HCT116 (cell line): Measurements from ENCODE around the gene CDK14. TPM values are rescaled to one million over a fixed set of nuclear protein-coding genes. Genes with fewer than 3 reads are reported as not detected.

Experiments
- ATAC-seq: fragments of 200-7000 bp; cut with Tn5 transposase; 2 replicates; pipeline ENCODE4 v1.9.1; 2020; ENCODE audit warnings: mild to moderate bottlenecking, moderate library complexity
- BruUV-seq: library from RNA; stranded (reverse); fragments of 400-500 nt; replicated peaks from 2 replicates; lab custom pipeline; 2021; lab: Mats Ljungman, UMichigan
- CTCF ChIA-PET: fragments of 300-600 bp; sonication (Branson Sonifier 250); formaldehyde crosslinking; loops from one replicate; lab custom pipeline; 2021; ENCODE audit warnings: antibody characterized with exemption; lab: Charles Lee
- POLR2A ChIA-PET: fragments of 300-600, 350-600 bp; sonication (Branson Sonifier 250); formaldehyde crosslinking; loops from one replicate; lab custom pipeline; 2021; ENCODE audit warnings: antibody characterized with exemption; lab: Charles Lee
- RAD21 ChIA-PET, 2 experiments: fragments of 300-600 bp; sonication (Branson Sonifier 250); formaldehyde crosslinking; loops; one replicate each; lab custom pipeline; 2023; ENCODE audit warnings: low total read pairs in 2 of 2; ENCODE audit not compliant: uncharacterized antibody in 2 of 2, unreplicated experiment in 2 of 2, low non-redundant PET in 1 of 2; lab: Charles Lee
- DNase-seq: peaks from one replicate; pipeline ENCODE4 v3.0.0-alpha.2; 2010; ENCODE audit warnings: low read depth, low spot score
- H2AFZ ChIP-seq: fragments of 200-600 bp; shearing (Covaris generic), sonication (generic); 2 replicates; pipeline ENCODE4 v1.6.1; 2017; ENCODE audit warnings: low read depth, mixed run types, mixed read lengths, antibody characterized with exemption, low read length; ENCODE audit not compliant: poor library complexity, severe bottlenecking
- H3K27ac ChIP-seq: 2 replicates; pipeline ENCODE4 v1.5.1; 2012; ENCODE audit warnings: low read depth, low read length
- H3K27me3 ChIP-seq: fragments of 200-600 bp; sonication (generic); 2 replicates; pipeline ENCODE4 v1.6.1; 2016; ENCODE audit warnings: mixed run types, low read length, mixed read lengths; ENCODE audit not compliant: insufficient read depth
- H3K36me3 ChIP-seq, 2 experiments: fragments of 200-500 bp in 1 of 2; fragments of 200-600 bp in 1 of 2; sonication (Bioruptor generic) in 1 of 2; sonication (generic) in 1 of 2; 2 replicates each; pipeline versions ENCODE4 v1.5.1 to v1.6.1; 2014 to 2016; ENCODE audit warnings: low read length in 2 of 2, inconsistent platforms in 1 of 2, mixed read lengths in 1 of 2, mixed run types in 1 of 2; ENCODE audit not compliant: insufficient read depth in 2 of 2, control insufficient read depth in 1 of 2
- H3K4me1 ChIP-seq, 2 experiments: fragments of 200-600 bp in 1 of 2; sonication (generic) in 1 of 2; 2 replicates each; pipeline versions ENCODE4 v1.5.1 to v1.6.1; 2012 to 2017; ENCODE audit warnings: low read length in 2 of 2, inconsistent platforms in 1 of 2, mild to moderate bottlenecking in 1 of 2, mixed read lengths in 1 of 2, mixed run types in 1 of 2, moderate library complexity in 1 of 2; ENCODE audit not compliant: insufficient read depth in 2 of 2, control insufficient read depth in 1 of 2
- H3K4me2 ChIP-seq: fragments of 200-600 bp; sonication (generic); 2 replicates; pipeline ENCODE4 v1.6.1; 2017; ENCODE audit warnings: mixed run types, low read length, mixed read lengths
- H3K4me3 ChIP-seq, 2 experiments: fragments of 200-600 bp in 1 of 2; sonication (generic) in 1 of 2; replicated peaks in 1 of 2; 2 replicates each; pipeline ENCODE4 v1.5.1; 2011 to 2016; ENCODE audit warnings: low read length in 2 of 2, control low read depth in 1 of 2, low read depth in 1 of 2, mild to moderate bottlenecking in 1 of 2, mixed read lengths in 1 of 2, mixed run types in 1 of 2
- H3K79me2 ChIP-seq: fragments of 200-600 bp; sonication (generic); 2 replicates; pipeline ENCODE4 v1.6.1; 2017; ENCODE audit warnings: mild to moderate bottlenecking, mixed run types, low read length, moderate library complexity, mixed read lengths; ENCODE audit not compliant: insufficient read depth
- H3K9ac ChIP-seq: fragments of 200-600 bp; sonication (generic); 2 replicates; pipeline ENCODE4 v1.6.1; 2016; ENCODE audit warnings: low read length, mixed read lengths
- H3K9me2 ChIP-seq: fragments of 200-600 bp; sonication (generic), shearing (Covaris generic); 2 replicates; pipeline ENCODE4 v1.6.1; 2017; ENCODE audit warnings: mixed run types, mild to moderate bottlenecking, moderate library complexity; ENCODE audit not compliant: insufficient read depth
- H3K9me3 ChIP-seq, 2 experiments: fragments of 200-500 bp in 1 of 2; fragments of 200-600 bp in 1 of 2; sonication (Bioruptor generic) in 1 of 2; sonication (generic) in 1 of 2; 2 replicates each; pipeline ENCODE4 v1.6.1; 2014 to 2017; ENCODE audit warnings: low read length in 2 of 2, mixed read lengths in 2 of 2, inconsistent platforms in 1 of 2, low read depth in 1 of 2, mild to moderate bottlenecking in 1 of 2, mixed run types in 1 of 2, moderate library complexity in 1 of 2; ENCODE audit not compliant: control insufficient read depth in 1 of 2, insufficient read depth in 1 of 2
- H4K20me1 ChIP-seq: fragments of 200-600 bp; sonication (generic), shearing (Covaris generic); 2 replicates; pipeline ENCODE4 v1.6.1; 2017; ENCODE audit warnings: mixed run types, mild to moderate bottlenecking, moderate library complexity; ENCODE audit not compliant: insufficient read depth
- CEBPB ChIP-seq: IDR thresholded peaks from 2 replicates; pipeline ENCODE4 v1.6.1; 2012; ENCODE audit warnings: low read depth
- EZH2phosphoT487 ChIP-seq: fragments of 200-600 bp; IDR thresholded peaks from 2 replicates; pipeline ENCODE4 v1.6.1; 2018; ENCODE audit warnings: antibody characterized with exemption, borderline replicate concordance
- FOSL1 ChIP-seq: IDR thresholded peaks from 2 replicates; pipeline ENCODE4 v1.6.1; 2012; ENCODE audit warnings: low read depth
- JUND ChIP-seq: IDR thresholded peaks from 2 replicates; pipeline ENCODE4 v1.6.1; 2012
- POLR2A ChIP-seq: IDR thresholded peaks from 2 replicates; pipeline ENCODE4 v1.7.0; 2011; ENCODE audit warnings: borderline replicate concordance; ENCODE audit not compliant: insufficient read depth, insufficient read length; ENCODE audit errors: extremely low read depth
- POLR2AphosphoS5 ChIP-seq: IDR thresholded peaks from 2 replicates; pipeline ENCODE4 v1.6.1; 2011; ENCODE audit warnings: mild to moderate bottlenecking, low read depth, low read length, moderate library complexity
- RAD21 ChIP-seq: IDR thresholded peaks from 2 replicates; pipeline ENCODE4 v1.6.1; 2012; ENCODE audit warnings: low read depth, mild to moderate bottlenecking
- REST ChIP-seq: IDR thresholded peaks from 2 replicates; pipeline ENCODE4 v1.6.1; 2012; ENCODE audit warnings: low read depth
- SIN3A ChIP-seq: IDR thresholded peaks from 2 replicates; pipeline ENCODE4 v1.6.1; 2012; ENCODE audit warnings: low read depth
- SRF ChIP-seq: IDR thresholded peaks from 2 replicates; pipeline ENCODE4 v1.6.1; 2012; ENCODE audit warnings: low read depth
- YY1 ChIP-seq: IDR thresholded peaks from 2 replicates; pipeline ENCODE4 v1.6.1; 2011; ENCODE audit warnings: low read length, low read depth, moderate library complexity, mild to moderate bottlenecking; ENCODE audit not compliant: insufficient replicate concordance; ENCODE audit errors: extremely low read depth
- ZBTB33 ChIP-seq: IDR thresholded peaks from 2 replicates; pipeline ENCODE4 v1.6.1; 2011; ENCODE audit warnings: mild to moderate bottlenecking, low read length, moderate library complexity; ENCODE audit not compliant: insufficient replicate concordance; ENCODE audit errors: extremely low read depth
- ZNF274 ChIP-seq: fragments of 200-500 bp; sonication (Bioruptor generic); IDR thresholded peaks from 2 replicates; pipeline ENCODE4 v1.6.1; 2014; ENCODE audit warnings: mild to moderate bottlenecking, low read depth, low read length, inconsistent platforms
- intact Hi-C: fragments of 100-400 bp; cut with micrococcal nuclease; formaldehyde crosslinking; loops from 2 replicates; pipeline ENCODE4 v1.10.0; 2022
- total RNA-seq: library from RNA; stranded (reverse); gene quantifications from one replicate; pipeline ENCODE4 v1.2.1, GENCODE V29; 2021; ENCODE audit not compliant: unreplicated experiment

The CDK14 gene
- total RNA-seq, 1 experiment from 2014 or later = 10.2 TPM

DNA sequence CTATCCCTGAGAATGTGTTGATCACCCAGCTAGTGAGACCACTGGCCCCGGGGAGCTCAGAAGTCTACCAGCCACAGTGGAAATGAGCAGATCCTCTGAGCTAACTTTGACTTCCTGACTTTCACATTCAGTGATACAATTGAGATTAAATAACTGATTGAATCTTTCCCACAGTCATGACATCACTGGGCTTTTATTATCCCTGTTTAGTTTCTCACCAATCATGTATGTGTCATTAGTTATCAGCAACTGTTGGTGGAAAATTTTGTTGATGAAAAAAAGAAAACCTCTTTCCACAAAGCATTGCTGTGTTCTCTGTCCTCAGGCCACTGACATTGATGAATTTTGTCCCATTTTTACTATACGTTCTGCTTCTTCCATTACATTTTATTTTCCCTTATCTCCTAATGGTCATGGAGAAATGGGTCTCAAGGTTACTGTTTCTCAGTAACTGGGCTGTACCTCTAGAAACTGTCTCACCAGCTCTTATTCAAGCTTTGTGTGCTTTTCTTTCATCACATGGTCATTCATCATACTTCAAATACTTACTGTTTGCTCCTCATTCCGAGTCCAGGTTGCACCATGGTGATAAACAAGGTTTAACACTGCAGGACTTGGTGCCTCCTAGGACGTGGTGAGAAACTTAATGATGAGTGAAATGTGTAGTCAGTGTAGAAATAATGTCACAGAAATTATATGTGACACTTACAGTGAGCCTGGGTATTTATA, 304.7 kb downstream of the CDK14 start:
- no peaks in the 10 kb centered on the region for H3K4me1 ChIP-seq
- H3K4me2 ChIP-seq = no peak overlapping the region
- ATAC-seq = no peak
- no peak overlapping the region for H3K27ac ChIP-seq
- no peak overlapping the region for H2AFZ ChIP-seq
- no peaks in the 10 kb centered on the region for H3K27me3 ChIP-seq
- H3K9me3 ChIP-seq = no peaks in the 10 kb centered on the region
- TF ChIP-seq FOSL1 = no peak
- no peak for TF ChIP-seq RAD21
- no peak for TF ChIP-seq CEBPB
- no peak for TF ChIP-seq POLR2AphosphoS5
- no peak for TF ChIP-seq SIN3A
- TF ChIP-seq EZH2phosphoT487 = no peak
- TF ChIP-seq ZNF274 = no peak
- no peak for TF ChIP-seq POLR2A
- no peak for TF ChIP-seq YY1
- TF ChIP-seq SRF = no peak
- TF ChIP-seq JUND = no peak
- no peak for TF ChIP-seq ZBTB33
- no peak for TF ChIP-seq REST
- TF ChIP-seq, all 23 proteins: peak for 0
- Histone ChIP-seq H4K20me1 (no peaks in the 10 kb centered on the region), H3K9me2 (no peaks in the 10 kb centered on the region), H3K9ac (no peak overlapping the region), H3K79me2 (no peaks in the 10 kb centered on the region), H3K4me3 (no peak overlapping the region), H3K36me3 (no peaks in the 10 kb centered on the region)
- CTCF ChIA-PET = no interaction called here
- RAD21 ChIA-PET = no interaction called here
- no TSS peak for BruUV-seq
- intact Hi-C loops = no loop called here
- no peak for DNase-seq
- POLR2A ChIA-PET = no interaction called here
